SK-N-MC (cell line): ENCODE data around the gene VPS25.

Source experiments
- EZH2 ChIP-seq: fragments of 200-600 bp; sonication (generic); IDR thresholded peaks from one replicate; pipeline ENCODE4 v1.6.1; 2017; ENCODE audit warnings: antibody characterized with exemption
- POLR2AphosphoS5 ChIP-seq: IDR thresholded peaks from 2 replicates; pipeline ENCODE4 v1.6.1; 2012; ENCODE audit warnings: mild to moderate bottlenecking, low read depth, low read length, borderline replicate concordance

DNA sequence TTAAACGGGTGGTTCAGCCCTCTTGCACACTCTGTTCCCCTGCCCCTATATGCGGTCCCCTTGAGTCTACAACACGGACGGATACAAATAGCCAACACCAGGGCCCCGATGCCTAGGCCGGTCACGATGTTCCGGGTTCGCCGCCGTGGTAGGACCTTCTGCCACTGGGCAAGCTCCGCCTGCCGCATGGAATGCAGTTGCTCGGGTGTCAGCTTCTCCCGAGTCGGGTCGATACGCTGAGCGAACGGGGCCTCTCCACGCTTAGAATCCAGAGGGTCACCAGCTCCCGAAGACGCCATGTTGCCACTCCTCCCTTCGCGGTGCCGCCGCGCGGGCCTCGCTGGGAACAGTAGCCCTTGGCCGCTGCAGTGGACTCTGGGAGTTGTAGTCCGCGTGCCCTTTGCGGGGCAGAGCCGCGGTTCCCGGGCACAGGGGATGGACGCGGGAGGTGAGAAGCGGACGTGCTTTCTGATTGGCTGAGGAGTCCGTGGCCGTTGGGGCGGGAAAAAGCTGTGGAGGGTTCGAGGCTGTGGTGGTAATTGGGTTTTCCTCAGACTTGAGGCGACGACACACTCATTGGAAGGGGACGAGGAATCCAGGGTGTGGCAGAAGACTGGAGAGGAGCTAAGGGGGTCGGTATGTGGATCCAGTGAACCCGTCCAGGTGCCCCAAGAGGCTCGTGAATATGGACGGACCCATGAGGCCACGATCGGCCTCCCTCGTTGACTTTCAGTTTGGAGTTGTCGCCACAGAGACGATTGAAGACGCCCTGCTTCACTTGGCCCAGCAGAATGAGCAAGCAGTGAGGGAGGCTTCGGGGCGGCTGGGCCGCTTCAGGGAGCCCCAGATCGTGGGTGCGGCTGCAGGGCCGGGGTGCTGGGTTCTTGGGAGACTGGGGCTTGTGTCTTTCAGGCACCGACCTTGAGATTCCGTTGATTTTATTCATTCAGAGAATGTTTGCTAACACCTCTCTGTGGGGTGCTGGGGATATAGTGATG, 25.4 kb downstream of the VPS25 start, which contains the start of the genes CNTD1 and COA3:
- TF ChIP-seq EZH2: no peak
- peak; percentile 81 for TF ChIP-seq POLR2AphosphoS5
